PC-3 (cell line): Measurements from ENCODE around the gene TNFSF15. TPM values are rescaled to one million over a fixed set of nuclear protein-coding genes. Genes with fewer than 3 reads are reported as not detected.

Source experiments
- ATAC-seq: fragments of 200-7000 bp; cut with Tn5 transposase; 2 replicates; pipeline ENCODE4 v1.9.1; 2020; ENCODE audit warnings: mild to moderate bottlenecking, moderate library complexity
- BruUV-seq: library from RNA; stranded (reverse); fragments of 400-500 nt; replicated peaks from 2 replicates; lab custom pipeline; 2021; lab: Mats Ljungman, UMichigan
- CTCF ChIA-PET: fragments of 300-600 bp; sonication (Branson Sonifier 250); formaldehyde crosslinking; loops from one replicate; lab custom pipeline; 2022; ENCODE audit warnings: antibody characterized with exemption; lab: Charles Lee
- POLR2A ChIA-PET: fragments of 300-600 bp; sonication (Branson Sonifier 250); formaldehyde crosslinking; loops from one replicate; lab custom pipeline; 2022; ENCODE audit warnings: antibody characterized with exemption; ENCODE audit not compliant: unreplicated experiment; lab: Charles Lee
- DNase-seq: peaks from one replicate; pipeline ENCODE4 v3.0.0-alpha.2; 2015
- H2AFZ ChIP-seq: fragments of 300-600 bp; sonication (generic); 2 replicates; pipeline ENCODE4 v1.6.0; 2016; ENCODE audit warnings: antibody characterized with exemption, low read length
- H3F3A ChIP-seq: fragments of 300-600 bp; sonication (generic); one replicate; pipeline ENCODE4 v1.6.0; 2017; ENCODE audit warnings: antibody characterized with exemption, low read length, control low read depth, mild to moderate bottlenecking; ENCODE audit not compliant: unreplicated experiment
- H3K27ac ChIP-seq: fragments of 300-600 bp; sonication (generic); 2 replicates; pipeline ENCODE4 v1.5.1; 2016; ENCODE audit warnings: mild to moderate bottlenecking, low read length
- H3K27me3 ChIP-seq: fragments of 300-600 bp; sonication (generic); 2 replicates; pipeline ENCODE4 v1.6.1; 2016; ENCODE audit warnings: low read length, mixed read lengths
- H3K36me3 ChIP-seq: fragments of 300-600 bp; sonication (generic); 2 replicates; pipeline ENCODE4 v1.6.1; 2016; ENCODE audit warnings: low read depth, mixed run types, low read length, mixed read lengths
- H3K4me1 ChIP-seq: fragments of 300-600 bp; sonication (generic); 2 replicates; pipeline ENCODE4 v1.5.1; 2016; ENCODE audit warnings: low read length; ENCODE audit not compliant: insufficient read depth
- H3K4me2 ChIP-seq: fragments of 300-600 bp; sonication (generic); 2 replicates; pipeline ENCODE4 v1.6.0; 2016; ENCODE audit warnings: low read length
- H3K4me3 ChIP-seq: fragments of 300-600 bp; sonication (generic); 2 replicates; pipeline ENCODE4 v1.5.1; 2016; ENCODE audit warnings: mild to moderate bottlenecking, low read length, mixed read lengths
- H3K79me2 ChIP-seq: fragments of 300-600 bp; sonication (generic); 2 replicates; pipeline ENCODE4 v1.6.1; 2017; ENCODE audit warnings: low read length, mixed read lengths
- H3K9ac ChIP-seq: fragments of 300-600 bp; sonication (generic); 2 replicates; pipeline ENCODE4 v1.6.0; 2016; ENCODE audit warnings: mild to moderate bottlenecking, low read length
- H3K9me2 ChIP-seq: fragments of 300-600 bp; sonication (generic); replicated peaks from 2 replicates; pipeline ENCODE4 v1.6.1; 2016; ENCODE audit warnings: mixed run types, low read length, mixed read lengths
- H3K9me3 ChIP-seq: fragments of 300-600 bp; sonication (generic); 2 replicates; pipeline ENCODE4 v1.6.1; 2016; ENCODE audit warnings: low read length, mixed read lengths
- H4K20me1 ChIP-seq: fragments of 300-600 bp; sonication (generic); 2 replicates; pipeline ENCODE4 v1.6.1; 2016; ENCODE audit warnings: low read length, mixed read lengths
- EZH2 ChIP-seq: fragments of 300-600 bp; sonication (generic); IDR thresholded peaks from one replicate; pipeline ENCODE4 v1.6.1; 2017; ENCODE audit warnings: antibody characterized with exemption, mild to moderate bottlenecking, low read length; ENCODE audit not compliant: unreplicated experiment
- EZH2phosphoT487 ChIP-seq: fragments of 300-600 bp; sonication (generic); IDR thresholded peaks from 2 replicates; pipeline ENCODE4 v1.6.1; 2018; ENCODE audit warnings: mild to moderate bottlenecking, antibody characterized with exemption, low read length, borderline replicate concordance
- intact Hi-C: fragments of 100-400 bp; cut with micrococcal nuclease; formaldehyde crosslinking; loops from 2 replicates; pipeline ENCODE4 v1.9.0; 2023
- total RNA-seq: library from RNA; depleted of rRNA; stranded (reverse); fragments of >200 nt; gene quantifications from 2 replicates; pipeline ENCODE4 v1.2.3, GENCODE V29; 2014
- TF ChIP-seq, protein P1 (sequence below): fragments of 300-600 bp; sonication (generic); conservative IDR thresholded peaks from 2 replicates; pipeline ENCODE4 v1.5.1; 2017; ENCODE audit warnings: antibody characterized with exemption, low read depth, mild to moderate bottlenecking, low read length

The TNFSF15 gene
- total RNA-seq, 1 experiment from 2014 or later, result 2.2 TPM

DNA sequence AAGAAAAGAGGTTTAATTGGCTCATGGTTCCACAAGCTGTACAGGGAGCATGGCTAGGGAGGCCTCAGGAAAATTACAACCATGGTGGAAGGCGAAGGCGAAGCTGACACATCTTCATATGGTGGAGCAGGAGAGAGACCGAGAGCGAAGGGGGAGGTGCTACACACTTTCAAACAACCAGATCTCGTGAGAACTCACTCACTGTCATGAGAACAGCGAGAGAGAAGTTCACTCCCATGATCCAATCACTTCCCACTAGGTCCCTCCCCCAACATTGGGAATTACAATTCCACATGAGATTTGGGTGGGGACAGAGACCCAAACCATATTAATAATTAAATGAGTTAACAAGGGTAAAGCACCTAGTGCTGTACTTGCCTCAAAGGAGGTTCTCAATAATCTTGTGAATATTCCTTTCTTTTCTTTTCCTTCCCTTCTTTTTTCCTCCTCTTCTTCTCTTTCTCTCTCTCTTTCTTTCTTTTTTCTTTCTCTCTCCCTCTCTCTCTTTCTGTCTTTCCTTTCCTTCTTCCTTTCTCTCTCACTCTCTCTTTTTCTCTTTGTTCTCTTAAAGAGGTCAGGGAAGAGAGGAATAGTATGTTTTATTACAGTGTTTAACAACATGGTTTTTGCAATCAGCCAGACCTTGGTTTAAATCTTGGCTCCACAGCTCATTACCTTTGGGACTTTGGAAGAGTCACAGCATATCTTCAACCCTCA, 29.0 kb downstream of the TNFSF15 start:
- no TSS peak for BruUV-seq
- H2AFZ ChIP-seq, result no peak overlapping the region
- no peaks in the 10 kb centered on the region for H3F3A ChIP-seq
- no peaks in the 10 kb centered on the region for H3K27me3 ChIP-seq
- no peaks in the 10 kb centered on the region for H3K9me2 ChIP-seq
- ChIA-PET POLR2A (no interaction called here), CTCF (no interaction called here)
- no peak for DNase-seq
- TF ChIP-seq EZH2, result no peak
- TF ChIP-seq, protein P1, sequence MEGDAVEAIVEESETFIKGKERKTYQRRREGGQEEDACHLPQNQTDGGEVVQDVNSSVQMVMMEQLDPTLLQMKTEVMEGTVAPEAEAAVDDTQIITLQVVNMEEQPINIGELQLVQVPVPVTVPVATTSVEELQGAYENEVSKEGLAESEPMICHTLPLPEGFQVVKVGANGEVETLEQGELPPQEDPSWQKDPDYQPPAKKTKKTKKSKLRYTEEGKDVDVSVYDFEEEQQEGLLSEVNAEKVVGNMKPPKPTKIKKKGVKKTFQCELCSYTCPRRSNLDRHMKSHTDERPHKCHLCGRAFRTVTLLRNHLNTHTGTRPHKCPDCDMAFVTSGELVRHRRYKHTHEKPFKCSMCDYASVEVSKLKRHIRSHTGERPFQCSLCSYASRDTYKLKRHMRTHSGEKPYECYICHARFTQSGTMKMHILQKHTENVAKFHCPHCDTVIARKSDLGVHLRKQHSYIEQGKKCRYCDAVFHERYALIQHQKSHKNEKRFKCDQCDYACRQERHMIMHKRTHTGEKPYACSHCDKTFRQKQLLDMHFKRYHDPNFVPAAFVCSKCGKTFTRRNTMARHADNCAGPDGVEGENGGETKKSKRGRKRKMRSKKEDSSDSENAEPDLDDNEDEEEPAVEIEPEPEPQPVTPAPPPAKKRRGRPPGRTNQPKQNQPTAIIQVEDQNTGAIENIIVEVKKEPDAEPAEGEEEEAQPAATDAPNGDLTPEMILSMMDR, result no peak
- TF ChIP-seq EZH2phosphoT487, result no peak
- no peak overlapping the region for H3K9ac ChIP-seq
- H3K9me3 ChIP-seq, result no peaks in the 10 kb centered on the region
- H3K4me1 ChIP-seq, result peaks cover 17% of the 10 kb centered on the region
- no peak overlapping the region for H3K4me3 ChIP-seq
- no peak for ATAC-seq
- H3K79me2 ChIP-seq, result no peaks in the 10 kb centered on the region
- intact Hi-C loops, result loop anchor here (5.0 kb wide), 1 partner anchor 35 kb away; no protein-coding TSS in a partner anchor
- H3K27ac ChIP-seq, result no peak overlapping the region
- no peaks in the 10 kb centered on the region for H4K20me1 ChIP-seq
- no peaks in the 10 kb centered on the region for H3K36me3 ChIP-seq
- H3K4me2 ChIP-seq, result no peak overlapping the region

DNA sequence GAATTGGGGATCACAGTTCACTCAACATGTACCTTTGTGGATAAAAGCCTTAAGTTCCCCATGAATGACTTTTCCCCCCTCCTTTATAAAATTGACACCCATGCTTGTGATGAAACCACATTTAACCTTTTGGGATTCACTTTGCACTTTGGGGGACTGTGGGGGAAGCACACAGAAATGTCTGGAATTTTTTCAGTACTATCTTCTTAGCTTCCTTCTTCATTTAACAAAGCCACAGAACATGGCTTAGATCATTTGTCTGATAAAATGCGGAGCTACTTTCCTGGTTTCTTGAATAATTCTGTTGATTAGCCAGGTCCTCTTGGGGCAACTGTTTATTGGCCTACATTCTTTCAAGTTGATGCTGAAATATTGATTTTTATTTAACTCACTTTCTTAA, 29.9 kb downstream of the TNFSF15 start:
- POLR2A ChIA-PET, result no interaction called here
- ATAC-seq, result no peak

More for the DNA sequence above, 29.9 kb downstream of the TNFSF15 start:
- no peak overlapping the region for H2AFZ ChIP-seq
- H3K27me3 ChIP-seq, result no peaks in the 10 kb centered on the region
- H4K20me1 ChIP-seq, result no peaks in the 10 kb centered on the region
- H3K4me3 ChIP-seq, result no peak overlapping the region
- H3K79me2 ChIP-seq, result no peaks in the 10 kb centered on the region
- H3F3A ChIP-seq, result no peaks in the 10 kb centered on the region
- no peaks in the 10 kb centered on the region for H3K9me2 ChIP-seq
- no TSS peak for BruUV-seq
- no peaks in the 10 kb centered on the region for H3K36me3 ChIP-seq
- no peaks in the 10 kb centered on the region for H3K9me3 ChIP-seq
- H3K4me2 ChIP-seq, result no peak overlapping the region
- peaks cover 17% of the 10 kb centered on the region for H3K4me1 ChIP-seq
- H3K9ac ChIP-seq, result no peak overlapping the region
- no peak for DNase-seq
- intact Hi-C loops, result loop anchor here (5.0 kb wide), 1 partner anchor 34 kb away; no protein-coding TSS in a partner anchor
- H3K27ac ChIP-seq, result no peak overlapping the region
- TF ChIP-seq, protein P1, result no peak
- TF ChIP-seq EZH2 (no peak), EZH2phosphoT487 (no peak)
- CTCF ChIA-PET, result no interaction called here
